ENCODE data around the gene UGT2B7.

- TF ChIP-seq POLR2A (IDR thresholded peaks at IDR 0.05; ENCODE audit: low read depth): no peak
- no peak for TF ChIP-seq CTCF (IDR thresholded peaks at IDR 0.05)
- TF ChIP-seq EP300 (IDR thresholded peaks at IDR 0.05): no peak
- no peak for TF ChIP-seq POLR2AphosphoS5 (IDR thresholded peaks at IDR 0.05)
These were observed 3.6 kb downstream of the UGT2B7 start for GRCh38 chr4:69099910-69100309.

All from esophagus muscularis mucosa (tissue), 4 donors.